GM18951 (cell line): ENCODE data around the gene SNRK.

Source experiments
- POLR2A ChIP-seq: IDR thresholded peaks from 4 replicates; pipeline ENCODE4 v1.6.1; 2011; ENCODE audit warnings: mild to moderate bottlenecking; ENCODE audit not compliant: insufficient read length, insufficient read depth; ENCODE audit errors: extremely low read depth
- in situ Hi-C: fragments of 300-500 bp; cut with MboI; formaldehyde crosslinking; loops from one replicate; pipeline ENCODE4 v1.12.0; 2022; ENCODE audit warnings: low sequenced_read_pairs, mixed read lengths, inconsistent platforms; ENCODE audit not compliant: unreplicated experiment

The SNRK gene

DNA sequence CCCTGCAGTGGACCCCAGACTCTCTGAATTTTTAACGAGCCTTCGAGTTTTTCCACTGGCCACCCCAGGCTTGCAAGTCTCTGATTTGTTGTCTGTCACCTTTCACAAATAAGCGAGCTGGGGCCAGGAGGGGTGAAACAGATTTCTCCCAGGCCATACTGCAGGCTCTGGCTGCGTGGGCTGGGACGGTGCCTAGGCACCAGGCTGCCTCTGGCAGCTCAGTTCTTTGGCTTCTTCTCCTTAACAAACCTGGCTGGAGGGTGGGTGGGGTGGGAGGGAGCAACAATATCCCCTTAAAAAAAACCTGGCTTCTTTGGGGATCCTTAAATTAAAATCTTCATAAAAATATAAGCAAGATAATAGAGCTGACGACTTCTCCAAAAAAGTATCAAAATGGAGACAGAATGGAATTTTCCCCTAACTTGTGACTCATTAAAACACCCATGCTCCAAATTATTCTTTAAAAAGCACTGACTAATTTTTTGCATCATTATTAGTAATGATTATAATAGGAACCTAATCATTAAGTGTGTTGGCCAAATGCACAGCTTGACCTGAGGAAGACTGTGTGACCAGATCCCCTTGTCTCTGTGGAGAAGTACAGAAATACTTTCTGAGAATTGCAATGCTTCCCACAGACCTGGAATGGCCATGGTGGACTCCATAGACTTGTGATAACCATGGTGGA is 84.1 kb downstream of the SNRK start:
- TF ChIP-seq POLR2A = no peak
- in situ Hi-C loops = loop anchor here (10.0 kb wide), 1 partner anchor 206 kb away; no protein-coding TSS in a partner anchor

DNA sequence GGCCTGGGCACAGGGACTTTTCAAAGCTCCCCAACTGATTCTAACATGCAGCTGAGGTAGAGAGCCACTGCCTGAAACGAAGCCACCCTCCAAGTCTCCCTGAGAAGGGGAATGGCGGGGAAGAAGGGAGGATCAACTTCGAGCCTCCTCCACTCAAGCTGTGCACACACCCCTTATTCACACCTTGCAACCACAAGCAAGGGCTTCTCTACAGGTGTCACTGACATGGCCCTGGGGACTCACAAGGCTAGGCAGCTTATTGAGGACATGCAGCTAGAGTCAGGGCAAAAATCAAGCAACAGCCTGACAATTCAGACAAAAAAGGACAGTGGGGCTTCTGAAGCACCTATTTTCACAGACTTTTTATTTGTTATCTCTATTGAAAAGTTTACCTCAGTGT is 85.2 kb downstream of the SNRK start:
- in situ Hi-C loops = loop anchor here (10.0 kb wide), 1 partner anchor 207 kb away; no protein-coding TSS in a partner anchor
- TF ChIP-seq POLR2A = no peak

- TF ChIP-seq POLR2A = no peak
- in situ Hi-C loops = loop anchor here (10.0 kb wide), 1 partner anchor 207 kb away; no protein-coding TSS in a partner anchor
Measured at GRCh38 chr3:43372007-43372740, 85.8 kb downstream of the SNRK start.

DNA sequence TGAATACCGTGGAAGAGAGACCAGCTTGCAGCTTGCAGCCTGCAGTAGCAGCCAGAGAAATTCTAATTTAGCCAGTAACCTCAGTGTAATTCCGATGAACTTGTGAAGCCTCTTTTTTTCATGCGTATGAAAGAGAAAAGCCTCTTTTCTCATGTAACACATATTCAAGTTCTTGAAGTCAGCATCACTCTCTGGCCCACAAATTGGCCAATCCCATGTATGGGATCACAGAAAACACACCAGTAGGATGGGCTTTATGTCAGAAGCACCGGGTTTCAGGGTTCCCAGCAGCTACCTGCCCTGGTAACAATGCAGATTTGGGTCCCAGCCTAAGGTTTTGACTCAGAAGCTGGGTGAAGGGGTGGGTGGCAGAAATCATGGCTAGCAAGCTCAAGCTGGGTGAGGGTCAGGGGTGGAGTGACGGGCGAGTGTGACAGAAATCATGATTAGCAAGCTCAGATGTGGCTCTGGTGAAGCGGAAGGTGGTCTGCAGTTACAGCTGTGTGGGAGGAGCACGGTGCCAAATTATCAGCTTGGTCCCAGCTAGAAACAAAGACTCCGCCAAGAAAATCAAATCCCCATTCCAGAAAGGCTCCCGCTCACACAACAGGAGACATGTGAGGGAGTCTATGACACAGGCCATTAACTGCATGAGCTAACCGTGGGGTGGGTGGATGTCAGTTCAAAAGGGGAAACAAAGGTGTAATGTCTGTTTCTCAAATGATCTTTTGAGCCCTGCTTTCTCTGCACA is 86.6 kb downstream of the SNRK start:
- no peak for TF ChIP-seq POLR2A
- in situ Hi-C loops = loop anchor here (10.0 kb wide), 1 partner anchor 208 kb away; no protein-coding TSS in a partner anchor

- in situ Hi-C loops = loop anchor here (10.0 kb wide), 1 partner anchor 209 kb away; no protein-coding TSS in a partner anchor
Measured at GRCh38 chr3:43373560-43373928, 87.2 kb downstream of the SNRK start.

GRCh38 chr3:43378066-43378935 is 92.0 kb downstream of the SNRK start:
- no peak for TF ChIP-seq POLR2A
- in situ Hi-C loops = loop anchor here (10.0 to 25.0 kb wide), 2 partner anchors 214 to 416 kb away; no protein-coding TSS in a partner anchor

More at GRCh38 chr3:43373560-43373928, 87.2 kb downstream of the SNRK start:
- TF ChIP-seq POLR2A = no peak

GRCh38 chr3:43379343-43379742 is 93.0 kb downstream of the SNRK start:
- in situ Hi-C loops = loop anchor here (10.0 to 25.0 kb wide), 2 partner anchors 215 to 417 kb away; no protein-coding TSS in a partner anchor
- no peak for TF ChIP-seq POLR2A

DNA sequence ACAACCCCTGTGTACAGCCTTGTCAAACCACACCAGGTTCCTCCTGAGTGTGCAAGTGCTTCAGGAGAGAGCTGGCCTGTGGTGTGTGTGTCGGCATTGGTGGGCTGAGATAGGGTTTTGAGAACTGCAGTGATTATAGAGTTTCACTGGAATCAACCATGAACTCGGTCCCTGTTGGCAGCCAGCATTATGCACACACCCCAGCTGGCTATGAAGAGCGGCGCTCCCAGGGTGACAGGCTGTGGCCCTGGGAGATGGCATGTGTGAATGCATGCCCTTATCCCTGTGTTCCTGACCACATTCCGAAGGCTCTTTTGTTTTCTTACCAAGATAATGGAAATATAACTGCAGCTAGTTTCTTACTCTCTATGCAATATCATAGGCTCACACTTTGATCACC is 101.8 kb downstream of the SNRK start:
- in situ Hi-C loops = loop anchor here (25.0 kb wide), 1 partner anchor 426 kb away; no protein-coding TSS in a partner anchor
- no peak for TF ChIP-seq POLR2A

GRCh38 chr3:43388915-43389314 is 102.6 kb downstream of the SNRK start:
- TF ChIP-seq POLR2A = no peak
- in situ Hi-C loops = loop anchor here (25.0 kb wide), 1 partner anchor 427 kb away; no protein-coding TSS in a partner anchor

GRCh38 chr3:43389388-43390254 is 103.3 kb downstream of the SNRK start:
- TF ChIP-seq POLR2A = no peak
- in situ Hi-C loops = loop anchor here (25.0 kb wide), 1 partner anchor 427 kb away; no protein-coding TSS in a partner anchor

- TF ChIP-seq POLR2A = no peak
- in situ Hi-C loops = loop anchor here (25.0 kb wide), 1 partner anchor 428 kb away; no protein-coding TSS in a partner anchor
Measured at GRCh38 chr3:43390255-43390588, 103.9 kb downstream of the SNRK start.
